ENCODE data around the gene APLP1.
"Not testable (repeated sequence)": the region's sequence is repeated elsewhere in the genome, so short reads cannot be mapped to it uniquely, and the experiment has no call there.

The APLP1 gene

DNA sequence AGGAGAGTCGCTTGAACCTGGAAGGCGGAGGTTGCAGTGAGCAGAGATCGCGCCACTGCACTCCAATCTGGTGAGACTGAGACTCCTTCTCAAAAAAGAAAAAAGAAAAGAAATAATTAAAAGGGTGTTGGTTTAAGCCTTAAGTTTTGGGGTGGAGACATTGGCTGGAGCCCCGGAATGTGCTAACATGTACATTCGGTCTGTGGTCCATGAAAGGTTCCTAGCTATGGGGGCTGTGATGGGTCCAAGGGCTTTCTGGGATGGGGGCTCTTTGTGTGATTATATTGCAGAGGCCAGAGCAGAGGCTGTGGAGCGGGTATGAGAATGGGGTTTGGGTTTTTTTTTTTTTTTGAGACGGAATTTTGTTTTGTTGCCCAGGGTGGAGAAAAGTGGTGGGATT is 17.5 kb downstream of the APLP1 start:
- H3K27ac ChIP-seq = no peak overlapping the region
- TF ChIP-seq, protein P1, sequence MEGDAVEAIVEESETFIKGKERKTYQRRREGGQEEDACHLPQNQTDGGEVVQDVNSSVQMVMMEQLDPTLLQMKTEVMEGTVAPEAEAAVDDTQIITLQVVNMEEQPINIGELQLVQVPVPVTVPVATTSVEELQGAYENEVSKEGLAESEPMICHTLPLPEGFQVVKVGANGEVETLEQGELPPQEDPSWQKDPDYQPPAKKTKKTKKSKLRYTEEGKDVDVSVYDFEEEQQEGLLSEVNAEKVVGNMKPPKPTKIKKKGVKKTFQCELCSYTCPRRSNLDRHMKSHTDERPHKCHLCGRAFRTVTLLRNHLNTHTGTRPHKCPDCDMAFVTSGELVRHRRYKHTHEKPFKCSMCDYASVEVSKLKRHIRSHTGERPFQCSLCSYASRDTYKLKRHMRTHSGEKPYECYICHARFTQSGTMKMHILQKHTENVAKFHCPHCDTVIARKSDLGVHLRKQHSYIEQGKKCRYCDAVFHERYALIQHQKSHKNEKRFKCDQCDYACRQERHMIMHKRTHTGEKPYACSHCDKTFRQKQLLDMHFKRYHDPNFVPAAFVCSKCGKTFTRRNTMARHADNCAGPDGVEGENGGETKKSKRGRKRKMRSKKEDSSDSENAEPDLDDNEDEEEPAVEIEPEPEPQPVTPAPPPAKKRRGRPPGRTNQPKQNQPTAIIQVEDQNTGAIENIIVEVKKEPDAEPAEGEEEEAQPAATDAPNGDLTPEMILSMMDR (IDR thresholded peaks at IDR 0.05) = no peak
- TF ChIP-seq ZFX (IDR thresholded peaks at IDR 0.05; ENCODE audit: borderline replicate concordance) = no peak

DNA sequence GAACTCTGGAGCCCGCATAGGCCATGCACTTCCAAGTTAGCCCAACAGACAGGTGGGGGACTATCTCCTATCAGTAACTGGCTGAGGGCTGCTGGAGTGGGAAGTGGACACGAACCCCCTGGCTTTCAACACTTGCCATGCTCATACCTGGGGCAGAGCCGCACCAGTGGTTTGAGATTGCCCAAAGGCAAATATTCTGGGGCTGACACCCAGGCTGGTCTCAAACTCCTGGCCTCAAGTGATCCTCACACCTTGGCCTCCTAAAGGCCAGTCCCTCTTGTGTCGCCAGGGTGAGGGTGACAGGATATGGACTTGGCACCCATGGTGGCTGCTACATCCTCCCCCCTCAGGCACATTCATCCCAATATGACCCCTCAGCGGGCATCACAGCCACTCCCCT is 18.8 kb downstream of the APLP1 start:
- TF ChIP-seq ZFX (IDR thresholded peaks at IDR 0.05; ENCODE audit: borderline replicate concordance) = no peak
- TF ChIP-seq, protein P1 (IDR thresholded peaks at IDR 0.05) = no peak
- H3K27ac ChIP-seq = no peak overlapping the region

- no peak overlapping the region for H3K27ac ChIP-seq
- no peak for TF ChIP-seq ZFX (IDR thresholded peaks at IDR 0.05; ENCODE audit: borderline replicate concordance)
- TF ChIP-seq, protein P1 (IDR thresholded peaks at IDR 0.05) = no peak
These were observed 20.0 kb downstream of the APLP1 start for GRCh38 chr19:35888398-35888797.

DNA sequence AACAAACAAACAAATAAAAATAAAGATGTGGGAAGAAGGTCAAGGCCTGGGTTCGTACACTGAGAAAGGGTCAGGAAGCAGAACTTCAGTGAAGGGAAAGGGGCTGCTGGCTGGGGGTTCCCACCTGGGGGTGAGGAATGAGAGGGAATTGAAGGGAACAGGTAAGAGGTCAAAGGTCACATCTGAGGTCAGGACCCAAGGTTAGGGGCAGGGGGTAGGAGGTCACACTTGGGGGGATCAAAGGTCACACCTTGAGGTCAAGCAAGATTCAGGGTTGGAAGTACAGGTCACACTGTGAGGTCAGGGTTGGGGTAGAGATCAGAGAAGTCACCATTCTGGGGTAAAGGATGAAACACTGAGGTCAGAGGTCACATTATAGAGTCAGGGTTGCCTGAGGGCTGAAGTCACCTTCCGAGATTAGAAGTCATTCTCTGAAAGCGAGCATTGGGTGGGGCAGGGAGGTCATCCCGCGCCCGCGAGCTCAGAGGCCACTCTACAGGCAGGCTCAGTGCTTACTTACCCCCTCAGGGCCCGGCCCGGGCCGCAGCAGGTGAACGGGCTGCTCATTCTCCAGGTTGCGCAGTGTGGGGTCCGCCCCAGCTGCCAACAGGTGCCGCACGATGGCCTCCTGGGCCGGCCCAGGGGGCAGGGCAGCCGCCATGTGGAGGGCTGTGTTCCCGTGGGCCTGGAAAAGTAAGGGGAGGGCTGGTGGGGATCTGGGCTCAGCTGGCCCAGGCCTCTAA is 21.2 kb downstream of the APLP1 start:
- TF ChIP-seq, protein P1 (IDR thresholded peaks at IDR 0.05) = no peak
- TF ChIP-seq ZFX (IDR thresholded peaks at IDR 0.05; ENCODE audit: borderline replicate concordance) = no peak
- H3K27ac ChIP-seq = no peak overlapping the region

DNA sequence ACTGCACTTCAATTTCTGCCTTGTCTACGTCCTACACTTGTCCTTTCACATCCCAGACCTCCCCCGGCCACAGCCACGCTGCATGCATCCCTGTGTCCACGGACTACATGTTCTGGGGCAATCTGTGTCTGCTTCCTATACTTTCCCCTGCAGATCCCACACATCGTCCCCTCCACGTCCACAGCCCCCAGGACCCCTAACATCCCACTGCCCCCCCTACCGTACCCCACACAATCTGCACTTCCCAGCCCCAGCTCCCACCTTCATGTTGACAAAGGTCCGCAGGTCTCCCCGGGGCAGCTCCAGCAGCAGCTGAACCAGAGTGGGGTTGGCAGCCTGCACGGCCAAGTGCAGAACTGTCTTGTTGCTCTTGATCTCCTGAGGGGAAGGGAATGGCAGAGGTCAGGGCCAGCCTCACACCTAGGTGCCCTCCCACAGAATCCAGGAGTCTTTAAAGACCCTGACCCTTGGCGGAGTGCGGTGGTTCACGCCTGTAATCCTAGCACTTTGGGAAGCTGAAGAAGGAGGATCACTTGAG is 21.8 kb downstream of the APLP1 start:
- no peak for TF ChIP-seq ZFX (IDR thresholded peaks at IDR 0.05; ENCODE audit: borderline replicate concordance)
- TF ChIP-seq, protein P1 (IDR thresholded peaks at IDR 0.05) = no peak
- H3K27ac ChIP-seq = no peak overlapping the region

DNA sequence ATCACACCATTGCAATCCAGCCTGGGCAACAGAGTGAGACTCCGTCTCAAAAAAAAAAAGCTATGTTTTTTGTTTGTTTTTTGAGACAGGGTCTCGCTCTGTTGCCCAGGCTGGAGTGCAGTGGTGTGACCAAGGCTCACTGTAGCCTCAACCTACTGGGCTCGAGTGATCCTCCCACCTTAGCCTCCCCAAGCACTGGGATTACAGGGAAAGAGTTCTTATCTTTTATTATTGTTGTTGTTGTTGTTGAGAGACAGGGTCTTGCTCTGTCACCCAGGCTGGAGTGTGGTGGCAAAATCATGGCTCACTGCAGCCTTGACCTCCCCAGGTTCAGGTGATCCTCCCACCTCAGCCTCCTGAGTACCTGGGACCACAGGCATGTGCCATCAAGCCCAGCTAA is 23.4 kb downstream of the APLP1 start:
- not testable (repeated sequence) for H3K27ac ChIP-seq

DNA sequence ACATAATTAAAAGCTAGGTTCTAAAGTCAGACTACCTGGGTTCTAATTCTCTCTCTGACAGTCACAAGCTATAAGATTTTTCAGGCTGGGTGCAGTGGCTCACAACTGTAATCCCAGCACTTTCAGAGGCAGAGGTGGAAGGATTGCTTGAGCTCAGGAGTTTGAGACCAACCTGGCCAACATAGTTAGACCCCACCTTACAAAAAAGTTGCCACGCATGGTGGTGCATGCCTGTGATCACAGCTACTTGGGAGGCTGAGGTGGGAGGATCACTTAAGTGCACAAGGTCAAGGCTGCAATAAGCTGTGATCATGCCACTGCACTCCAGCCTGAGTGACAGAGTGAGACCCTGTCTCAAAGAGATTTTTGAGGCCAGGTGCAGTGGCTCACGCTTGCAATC is 26.0 kb downstream of the APLP1 start:
- TF ChIP-seq, protein P1 (IDR thresholded peaks at IDR 0.05) = no peak
- TF ChIP-seq ZFX (IDR thresholded peaks at IDR 0.05; ENCODE audit: borderline replicate concordance) = no peak
- no peak overlapping the region for H3K27ac ChIP-seq
